MM.1S (cell line): ENCODE results near the gene TBC1D21.

Experiments
- EZH2 ChIP-seq: fragments of 300-600 bp; sonication (generic); optimal IDR thresholded peaks from 2 replicates; pipeline ENCODE3; 2017; ENCODE audit warnings: low read depth, mild to moderate bottlenecking, antibody characterized with exemption, low read length, mixed read lengths
- EZH2phosphoT487 ChIP-seq: fragments of 300-600 bp; sonication (generic); IDR thresholded peaks from 2 replicates; pipeline ENCODE4 v1.6.1; 2018; ENCODE audit warnings: antibody characterized with exemption, low read length
- TF ChIP-seq, protein P1 (sequence below): fragments of 300-600 bp; sonication (generic); IDR thresholded peaks from 2 replicates; pipeline ENCODE4 v1.5.1; 2016; ENCODE audit warnings: antibody characterized with exemption, low read length, mixed read lengths

DNA sequence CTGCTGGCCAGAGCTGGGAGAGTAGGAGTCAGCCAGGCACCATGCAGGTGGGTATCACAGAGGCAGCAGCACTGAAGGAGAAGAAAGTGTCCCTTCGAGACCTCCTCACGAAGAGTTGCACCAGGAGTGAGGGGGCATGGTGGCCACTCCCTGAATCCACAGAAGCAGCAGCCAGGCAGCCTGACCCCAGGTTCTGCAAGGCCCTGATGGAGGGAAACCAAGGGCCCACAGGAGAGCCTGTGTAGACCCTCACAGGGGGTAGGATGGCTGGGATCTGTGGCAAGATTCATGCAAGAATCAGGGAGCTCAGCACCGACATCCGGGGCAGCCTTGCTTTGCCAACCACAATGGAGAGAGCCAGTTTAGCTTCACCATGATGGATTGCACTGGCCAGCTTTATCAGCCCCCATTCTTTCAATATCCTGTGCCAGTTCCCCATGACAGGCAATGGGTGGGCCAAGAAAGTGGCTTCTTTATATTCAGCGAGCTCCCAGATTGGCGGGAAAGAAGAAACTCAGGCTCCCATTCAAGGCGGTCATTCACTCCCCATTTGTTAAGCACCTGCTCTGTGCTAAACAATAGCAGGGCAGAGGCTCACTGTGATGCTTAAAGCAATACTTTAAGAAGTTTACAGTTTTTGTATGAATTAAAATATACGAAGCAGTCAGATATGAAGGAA lies 33.5 kb upstream of the TBC1D21 start:
- TF ChIP-seq, protein P1, sequence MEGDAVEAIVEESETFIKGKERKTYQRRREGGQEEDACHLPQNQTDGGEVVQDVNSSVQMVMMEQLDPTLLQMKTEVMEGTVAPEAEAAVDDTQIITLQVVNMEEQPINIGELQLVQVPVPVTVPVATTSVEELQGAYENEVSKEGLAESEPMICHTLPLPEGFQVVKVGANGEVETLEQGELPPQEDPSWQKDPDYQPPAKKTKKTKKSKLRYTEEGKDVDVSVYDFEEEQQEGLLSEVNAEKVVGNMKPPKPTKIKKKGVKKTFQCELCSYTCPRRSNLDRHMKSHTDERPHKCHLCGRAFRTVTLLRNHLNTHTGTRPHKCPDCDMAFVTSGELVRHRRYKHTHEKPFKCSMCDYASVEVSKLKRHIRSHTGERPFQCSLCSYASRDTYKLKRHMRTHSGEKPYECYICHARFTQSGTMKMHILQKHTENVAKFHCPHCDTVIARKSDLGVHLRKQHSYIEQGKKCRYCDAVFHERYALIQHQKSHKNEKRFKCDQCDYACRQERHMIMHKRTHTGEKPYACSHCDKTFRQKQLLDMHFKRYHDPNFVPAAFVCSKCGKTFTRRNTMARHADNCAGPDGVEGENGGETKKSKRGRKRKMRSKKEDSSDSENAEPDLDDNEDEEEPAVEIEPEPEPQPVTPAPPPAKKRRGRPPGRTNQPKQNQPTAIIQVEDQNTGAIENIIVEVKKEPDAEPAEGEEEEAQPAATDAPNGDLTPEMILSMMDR: no peak
- TF ChIP-seq EZH2phosphoT487 (no peak), EZH2 (no peak)
